Measurements from ENCODE around the gene KRTAP9-4.
"Not testable (repeated sequence)": the region's sequence is repeated elsewhere in the genome, so short reads cannot be mapped to it uniquely, and the experiment has no call there.

Gene KRTAP9-4

DNA sequence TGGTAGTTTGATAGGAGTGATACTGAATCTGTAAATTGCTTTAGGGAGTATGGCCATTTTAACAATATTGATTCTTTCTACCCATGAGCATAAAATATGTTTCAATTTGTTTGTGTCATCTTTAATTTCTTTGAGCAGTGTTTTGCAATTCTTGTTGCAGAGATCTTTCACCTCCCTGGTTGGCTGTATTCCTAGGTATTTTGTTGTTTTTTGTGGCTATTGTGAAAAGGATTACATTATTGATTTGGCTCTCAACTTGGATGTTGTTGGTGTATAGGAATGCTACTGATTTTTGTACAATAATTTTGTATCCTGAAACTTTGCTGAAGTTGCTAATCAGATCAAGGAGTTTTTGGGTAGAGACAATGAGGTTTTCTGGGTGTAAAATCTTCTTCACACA lies 8.9 kb downstream of the KRTAP9-4 start:
- DNase-seq: no peak
- in situ Hi-C loops (cut with MboI; ENCODE audit: low pct_unique_long_range_greater_than_20kb, low sequenced_read_pairs): no loop called here

DNA sequence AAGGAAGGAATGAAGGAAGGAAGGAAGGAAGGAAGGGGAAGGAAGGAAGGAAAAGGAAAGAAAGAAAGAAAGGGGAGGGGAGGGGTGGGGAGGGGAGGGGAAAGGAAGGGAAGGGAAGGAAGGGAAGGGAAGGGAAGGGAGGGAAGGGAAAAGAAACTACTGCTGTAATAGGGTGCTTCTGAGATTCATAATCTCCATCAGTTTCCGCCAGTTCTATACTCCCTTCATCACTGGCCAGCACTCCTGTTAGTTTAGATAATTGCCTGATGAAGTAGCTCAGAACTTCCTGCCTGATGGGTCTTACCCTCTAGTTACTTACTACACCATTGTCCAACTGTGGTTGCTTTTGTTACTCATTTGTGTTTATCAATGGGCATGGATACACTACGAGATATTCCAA lies 13.7 kb downstream of the KRTAP9-4 start:
- DNase-seq: no peak
- in situ Hi-C loops (cut with MboI; ENCODE audit: low pct_unique_long_range_greater_than_20kb, low sequenced_read_pairs): no loop called here

GRCh38 chr17:41264599-41264998 lies 15.1 kb downstream of the KRTAP9-4 start:
- in situ Hi-C loops (cut with MboI; ENCODE audit: low pct_unique_long_range_greater_than_20kb, low sequenced_read_pairs): no loop called here
- DNase-seq: no peak

GRCh38 chr17:41265078-41265477 lies 15.6 kb downstream of the KRTAP9-4 start, which contains the start of gene KRTAP9-6:
KRTAP9-6 (plus strand) TSS chr17:41265378; CDS start chr17:41265378, 0 bp downstream.
- in situ Hi-C loops (cut with MboI; ENCODE audit: low pct_unique_long_range_greater_than_20kb, low sequenced_read_pairs): no loop called here
- no peak for DNase-seq

DNA sequence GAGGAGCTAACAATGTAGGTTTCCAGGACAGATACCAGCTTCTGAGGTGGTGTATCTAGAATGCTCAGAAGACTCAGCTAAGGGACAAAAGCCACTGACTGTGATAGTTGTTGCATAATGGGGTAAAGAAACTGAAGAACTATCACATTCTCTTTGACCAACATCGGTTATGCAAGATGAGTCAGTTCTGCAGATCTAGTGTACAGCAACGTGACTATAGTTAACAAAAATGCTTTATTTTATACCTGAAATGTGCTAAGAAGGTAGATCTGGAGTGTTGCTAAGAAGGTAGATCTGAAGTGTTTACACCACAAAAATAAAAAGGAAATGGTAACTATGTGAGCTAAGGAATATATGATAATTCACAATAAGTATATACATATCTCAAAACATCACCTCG lies 18.2 kb downstream of the KRTAP9-4 start:
- no peak for DNase-seq
- in situ Hi-C loops (cut with MboI; ENCODE audit: low pct_unique_long_range_greater_than_20kb, low sequenced_read_pairs): no loop called here

- DNase-seq; in situ Hi-C loops (cut with MboI; ENCODE audit: low pct_unique_long_range_greater_than_20kb, low sequenced_read_pairs): not testable (repeated sequence)
These were observed 21.8 kb downstream of the KRTAP9-4 start for GRCh38 chr17:41271323-41271722.

GRCh38 chr17:41271858-41272257 lies 22.4 kb downstream of the KRTAP9-4 start:
- in situ Hi-C loops (cut with MboI; ENCODE audit: low pct_unique_long_range_greater_than_20kb, low sequenced_read_pairs): no loop called here
- no peak for DNase-seq

DNA sequence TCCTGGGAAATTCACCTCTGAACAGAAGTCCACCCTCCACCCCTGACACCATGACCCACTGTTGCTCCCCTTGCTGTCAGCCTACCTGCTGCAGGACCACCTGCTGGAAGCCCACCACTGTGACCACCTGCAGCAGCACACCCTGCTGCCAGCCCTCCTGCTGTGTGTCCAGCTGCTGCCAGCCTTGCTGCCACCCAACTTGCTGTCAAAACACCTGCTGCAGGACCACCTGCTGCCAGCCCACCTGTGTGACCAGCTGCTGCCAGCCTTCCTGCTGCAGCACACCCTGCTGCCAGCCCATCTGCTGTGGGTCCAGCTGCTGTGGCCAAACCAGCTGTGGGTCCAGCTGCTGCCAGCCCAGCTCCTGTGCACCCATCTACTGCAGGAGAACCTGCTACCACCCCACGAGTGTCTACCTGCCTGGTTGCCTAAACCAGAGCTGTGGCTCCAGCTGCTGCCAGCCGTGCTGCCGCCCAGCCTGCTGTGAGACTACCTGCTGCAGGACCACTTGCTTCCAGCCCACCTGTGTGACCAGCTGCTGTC lies 26.2 kb downstream of the KRTAP9-4 start, which contains the start of gene KRTAP9-7:
TSS of gene KRTAP9-7 (plus strand) at position 51 of the 543 bp plus-strand sequence. CDS start at position 51, 0 bp downstream.
- DNase-seq; in situ Hi-C loops (cut with MboI; ENCODE audit: low pct_unique_long_range_greater_than_20kb, low sequenced_read_pairs): not testable (repeated sequence)

DNA sequence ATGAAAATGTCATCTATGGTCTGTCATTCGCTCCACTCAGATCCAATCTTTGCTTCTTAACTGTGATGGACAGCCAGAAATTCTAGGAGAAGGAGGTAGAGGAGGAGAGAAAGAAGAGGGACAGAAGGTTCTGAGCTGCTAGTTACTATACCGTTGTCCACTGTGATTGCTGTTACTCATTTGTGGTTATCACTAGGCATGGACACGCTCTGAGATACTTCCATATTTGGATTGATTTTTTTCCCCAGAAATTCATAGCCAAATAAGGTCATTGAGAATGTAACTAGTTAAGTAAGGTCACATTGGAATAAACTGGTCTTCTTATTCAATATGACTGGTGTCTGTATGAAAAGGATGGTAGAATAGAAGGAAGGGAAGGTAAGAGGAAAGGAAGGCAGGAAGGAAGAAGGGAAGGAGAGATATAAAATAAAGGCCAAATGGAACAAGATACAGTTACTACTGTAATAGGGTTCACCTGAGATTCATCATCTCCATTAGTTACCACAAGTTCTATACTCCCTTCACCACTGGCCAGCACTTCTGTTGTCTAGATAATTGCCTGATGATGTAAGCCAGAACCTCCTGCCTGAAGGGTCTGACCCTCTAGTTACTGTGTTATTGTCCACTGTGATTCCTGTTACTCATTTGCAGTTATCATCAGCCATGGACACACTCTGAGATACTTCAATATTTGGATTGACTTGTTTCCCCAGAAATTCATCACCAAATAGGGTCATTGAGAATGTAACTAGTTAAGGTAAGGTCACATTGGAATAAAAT lies 28.9 kb downstream of the KRTAP9-4 start:
- no peak for DNase-seq
- in situ Hi-C loops (cut with MboI; ENCODE audit: low pct_unique_long_range_greater_than_20kb, low sequenced_read_pairs): no loop called here

- in situ Hi-C loops (cut with MboI; ENCODE audit: low pct_unique_long_range_greater_than_20kb, low sequenced_read_pairs): no loop called here
- no peak for DNase-seq
These were observed 34.6 kb downstream of the KRTAP9-4 start for GRCh38 chr17:41284043-41284442.

- no peak for DNase-seq
- in situ Hi-C loops (cut with MboI; ENCODE audit: low pct_unique_long_range_greater_than_20kb, low sequenced_read_pairs): no loop called here
These were observed 35.1 kb downstream of the KRTAP9-4 start for GRCh38 chr17:41284546-41284945.

DNA sequence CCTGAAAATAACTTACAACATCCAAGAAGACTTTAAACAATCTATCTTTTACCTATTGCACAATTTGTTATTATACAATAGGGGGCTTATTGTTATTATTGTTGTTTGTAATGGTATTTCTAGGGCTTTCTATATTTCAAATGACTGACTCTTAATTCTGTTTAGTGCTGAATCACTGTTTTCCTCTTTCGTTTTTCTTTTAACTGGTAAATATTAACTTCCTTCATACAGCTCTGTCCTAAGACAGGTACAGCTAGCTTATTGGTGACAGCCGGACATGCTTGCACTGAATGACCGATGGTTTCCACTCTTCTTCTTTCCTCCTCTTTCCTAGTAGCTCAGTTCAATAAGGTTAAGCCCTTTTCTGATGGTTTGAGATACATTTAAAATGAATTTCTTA lies 37.6 kb downstream of the KRTAP9-4 start:
- in situ Hi-C loops (cut with MboI; ENCODE audit: low pct_unique_long_range_greater_than_20kb, low sequenced_read_pairs): no loop called here
- DNase-seq: no peak

DNA sequence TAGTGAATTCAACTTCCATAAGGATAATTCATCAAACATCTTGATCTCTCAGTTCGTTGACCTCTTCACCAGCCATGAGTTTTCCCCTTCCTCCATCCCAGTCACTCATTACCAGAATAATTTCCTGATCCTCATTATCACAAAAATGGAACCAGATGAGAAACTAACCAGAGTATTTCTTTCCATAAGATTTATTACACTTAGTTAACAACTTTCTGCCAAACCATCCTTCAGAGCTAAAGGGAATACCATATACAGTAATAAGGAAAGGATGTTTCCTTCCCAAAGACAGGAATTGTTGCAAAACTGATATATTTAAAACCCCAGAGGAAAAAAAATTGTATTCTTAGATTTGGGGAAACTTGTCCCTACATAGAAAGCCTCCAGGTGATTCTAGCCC lies 44.5 kb downstream of the KRTAP9-4 start:
- in situ Hi-C loops (cut with MboI; ENCODE audit: low pct_unique_long_range_greater_than_20kb, low sequenced_read_pairs): no loop called here

DNA sequence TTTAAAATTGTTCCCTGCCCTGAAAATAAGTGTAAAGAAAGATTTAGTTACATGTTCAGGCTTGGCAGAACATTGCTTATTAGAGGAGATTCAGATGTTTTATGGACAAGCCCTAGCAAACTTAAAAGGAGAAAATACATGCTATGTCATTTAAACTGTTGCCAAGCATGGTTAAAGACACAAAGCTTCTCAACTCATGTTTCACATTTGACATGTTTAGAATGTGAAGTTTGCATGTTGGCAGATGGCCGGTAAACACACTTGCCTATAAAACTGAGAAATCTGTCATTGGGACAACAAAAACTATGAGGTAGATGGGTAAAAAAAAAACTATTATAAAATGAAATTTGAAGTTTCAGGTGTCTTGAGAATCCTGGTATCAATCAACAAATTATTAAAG lies 47.4 kb downstream of the KRTAP9-4 start:
- in situ Hi-C loops (cut with MboI; ENCODE audit: low pct_unique_long_range_greater_than_20kb, low sequenced_read_pairs): no loop called here
- DNase-seq: no peak

More for the DNA sequence above, 44.5 kb downstream of the KRTAP9-4 start:
- no peak for DNase-seq

DNA sequence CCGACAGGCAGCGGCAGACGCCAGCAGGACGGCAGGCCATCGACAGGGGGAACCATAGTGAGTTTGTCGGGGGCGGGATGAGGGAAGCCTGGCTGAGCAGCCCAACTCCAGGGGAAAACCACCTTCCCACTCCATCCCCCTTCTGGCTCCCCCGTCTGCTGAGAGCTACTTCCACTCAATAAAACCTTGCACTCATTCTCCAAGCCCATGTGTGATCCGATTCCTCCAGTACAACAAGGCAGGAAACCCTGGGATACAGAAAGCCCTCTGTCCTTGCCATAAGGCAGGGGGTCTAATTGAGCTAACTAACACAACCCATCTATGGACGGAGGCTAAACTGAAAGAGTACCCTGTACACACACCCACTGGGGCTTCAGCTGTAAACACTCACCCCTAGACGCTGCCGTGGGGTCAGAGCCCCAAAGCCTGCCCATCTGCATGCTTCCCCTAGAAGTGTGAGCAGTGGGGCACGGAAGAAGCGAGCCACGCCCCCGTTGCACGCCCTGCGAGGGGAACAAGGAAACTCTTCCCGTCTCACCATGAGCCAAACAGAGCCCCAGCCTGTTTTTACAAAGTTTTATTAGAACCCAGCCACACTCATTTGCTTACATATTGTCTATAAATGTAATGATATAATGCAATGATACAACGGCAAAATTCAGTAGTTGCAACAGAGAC lies 49.1 kb downstream of the KRTAP9-4 start:
- in situ Hi-C loops (cut with MboI; ENCODE audit: low pct_unique_long_range_greater_than_20kb, low sequenced_read_pairs): no loop called here
- DNase-seq: no peak
